ENCODE results near the gene MTUS2. TPM values are rescaled to one million over a fixed set of nuclear protein-coding genes. Genes with fewer than 3 reads are reported as not detected.

MTUS2 gene
- total and polyA plus RNA-seq, 10 of the 15 experiments (the other 5 are each of a cell fraction or from before 2014, with no cell fraction given) = under 0.01 to 0.05 (median 0.02) TPM; not detected in 6

DNA sequence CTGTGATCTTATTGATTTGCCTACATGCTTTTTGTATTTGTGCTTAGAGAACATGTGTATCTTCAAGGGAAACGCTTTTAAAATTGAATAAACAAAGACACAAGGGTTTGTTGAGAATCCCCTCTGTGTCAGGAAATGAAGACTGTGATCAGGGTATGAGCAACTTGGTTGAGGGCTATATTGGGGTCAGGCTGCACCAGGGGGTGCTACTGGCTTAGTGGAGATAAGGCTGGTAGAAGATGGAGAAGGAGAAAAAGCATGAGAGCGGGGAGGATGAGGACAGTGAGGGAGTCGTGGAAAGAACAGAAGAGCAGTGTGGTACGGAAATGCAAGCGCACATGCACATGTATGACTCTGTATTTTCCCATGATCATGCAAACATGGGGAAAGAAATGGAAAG, 201.6 kb downstream of the MTUS2 start:
- no peak overlapping the region for H3K9ac ChIP-seq (ENCODE audit: control insufficient read depth, insufficient read depth, low read length)
- FAIRE-seq (no peak), ATAC-seq (no peak), DNase-seq (ENCODE audit: low read depth, low spot score) (no peak)
- no peak overlapping the region for H3K4me2 ChIP-seq (ENCODE audit: control insufficient read depth, insufficient read depth)
- SMC1A ChIA-PET (ENCODE audit: uncharacterized antibody, unreplicated experiment) = no interaction called here
- intact Hi-C loops (cut with micrococcal nuclease; ENCODE audit: unreplicated experiment) (no loop called here), in situ Hi-C loops (cut with MboI) (no loop called here)
- H4K20me1 ChIP-seq (ENCODE audit: control insufficient read depth, insufficient read depth) = no peaks in the 10 kb centered on the region
- POLR2A ChIA-PET = no interaction called here
- H3K79me2 ChIP-seq (ENCODE audit: control insufficient read depth, insufficient read depth, low read length) = no peaks in the 10 kb centered on the region
- no peak overlapping the region for H3K27ac ChIP-seq (ENCODE audit: control insufficient read depth, insufficient read depth)
- CTCF ChIA-PET = no interaction called here
- no peaks in the 10 kb centered on the region; the same call in 2 of the 3 replicates for H3K9me3 ChIP-seq (replicated peaks; ENCODE audit: control insufficient read depth, insufficient read depth, low read length)
- no peaks in the 10 kb centered on the region for H3K27me3 ChIP-seq (replicated peaks in 1 of 2; ENCODE audit: control insufficient read depth in 2 of 2, insufficient read depth in 2 of 2, low read length in 1 of 2)
- no TSS peak for BruUV-seq (replicated peaks)
- WGBS (ENCODE audit: insufficient coverage, insufficient replicate concordance, low lambda C conversion rate, missing lambda C conversion rate) = 56% methylated on average over 5 of the region's 5 CpGs
- H3K4me3 ChIP-seq = no peak overlapping the region
- no peaks in the 10 kb centered on the region for H3K4me1 ChIP-seq (ENCODE audit: control insufficient read depth, insufficient read depth, low read length)
- no peak overlapping the region for H2AFZ ChIP-seq (ENCODE audit: control insufficient read depth, low read depth, low read length)
- RAD21 ChIA-PET (ENCODE audit: unreplicated experiment) = no interaction called here
- no peaks in the 10 kb centered on the region for H3K36me3 ChIP-seq (ENCODE audit: control insufficient read depth in 2 of 2, insufficient read depth in 2 of 2, low read length in 1 of 2)
- TF ChIP-seq POLR2A (IDR thresholded peaks at IDR 0.05; ENCODE audit: low read depth, low read length) = no peak
- no peak for TF ChIP-seq CHD1 (IDR thresholded peaks at IDR 0.05; ENCODE audit: low read depth, low read length)
- no peak for TF ChIP-seq FOXM1 (IDR thresholded peaks at IDR 0.05; ENCODE audit: low read depth, low read length)
- TF ChIP-seq, protein P1, sequence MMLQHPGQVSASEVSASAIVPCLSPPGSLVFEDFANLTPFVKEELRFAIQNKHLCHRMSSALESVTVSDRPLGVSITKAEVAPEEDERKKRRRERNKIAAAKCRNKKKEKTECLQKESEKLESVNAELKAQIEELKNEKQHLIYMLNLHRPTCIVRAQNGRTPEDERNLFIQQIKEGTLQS (IDR thresholded peaks at IDR 0.05; ENCODE audit: borderline replicate concordance, extremely low read depth, low read depth, low read length) = no peak
- no peak for TF ChIP-seq TAF1 (IDR thresholded peaks at IDR 0.05; ENCODE audit: borderline replicate concordance, low read depth, low read length)
- TF ChIP-seq, protein P2, sequence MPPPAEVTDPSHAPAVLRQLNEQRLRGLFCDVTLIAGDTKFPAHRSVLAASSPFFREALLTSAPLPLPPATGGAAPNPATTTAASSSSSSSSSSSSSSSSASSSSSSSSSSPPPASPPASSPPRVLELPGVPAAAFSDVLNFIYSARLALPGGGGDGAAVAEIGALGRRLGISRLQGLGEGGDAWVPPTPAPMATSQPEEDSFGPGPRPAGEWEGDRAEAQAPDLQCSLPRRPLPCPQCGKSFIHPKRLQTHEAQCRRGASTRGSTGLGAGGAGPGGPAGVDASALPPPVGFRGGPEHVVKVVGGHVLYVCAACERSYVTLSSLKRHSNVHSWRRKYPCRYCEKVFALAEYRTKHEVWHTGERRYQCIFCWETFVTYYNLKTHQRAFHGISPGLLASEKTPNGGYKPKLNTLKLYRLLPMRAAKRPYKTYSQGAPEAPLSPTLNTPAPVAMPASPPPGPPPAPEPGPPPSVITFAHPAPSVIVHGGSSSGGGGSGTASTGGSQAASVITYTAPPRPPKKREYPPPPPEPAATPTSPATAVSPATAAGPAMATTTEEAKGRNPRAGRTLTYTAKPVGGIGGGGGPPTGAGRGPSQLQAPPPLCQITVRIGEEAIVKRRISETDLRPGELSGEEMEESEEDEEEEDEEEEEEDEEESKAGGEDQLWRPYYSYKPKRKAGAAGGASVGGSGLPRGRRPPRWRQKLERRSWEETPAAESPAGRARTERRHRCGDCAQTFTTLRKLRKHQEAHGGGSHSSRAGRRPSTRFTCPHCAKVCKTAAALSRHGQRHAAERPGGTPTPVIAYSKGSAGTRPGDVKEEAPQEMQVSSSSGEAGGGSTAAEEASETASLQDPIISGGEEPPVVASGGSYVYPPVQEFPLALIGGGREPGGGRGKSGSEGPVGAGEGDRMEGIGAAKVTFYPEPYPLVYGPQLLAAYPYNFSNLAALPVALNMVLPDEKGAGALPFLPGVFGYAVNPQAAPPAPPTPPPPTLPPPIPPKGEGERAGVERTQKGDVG (CRISPR knock-in tag; IDR thresholded peaks at IDR 0.05) = no peak
- TF ChIP-seq, protein P3, sequence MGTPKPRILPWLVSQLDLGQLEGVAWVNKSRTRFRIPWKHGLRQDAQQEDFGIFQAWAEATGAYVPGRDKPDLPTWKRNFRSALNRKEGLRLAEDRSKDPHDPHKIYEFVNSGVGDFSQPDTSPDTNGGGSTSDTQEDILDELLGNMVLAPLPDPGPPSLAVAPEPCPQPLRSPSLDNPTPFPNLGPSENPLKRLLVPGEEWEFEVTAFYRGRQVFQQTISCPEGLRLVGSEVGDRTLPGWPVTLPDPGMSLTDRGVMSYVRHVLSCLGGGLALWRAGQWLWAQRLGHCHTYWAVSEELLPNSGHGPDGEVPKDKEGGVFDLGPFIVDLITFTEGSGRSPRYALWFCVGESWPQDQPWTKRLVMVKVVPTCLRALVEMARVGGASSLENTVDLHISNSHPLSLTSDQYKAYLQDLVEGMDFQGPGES (IDR thresholded peaks at IDR 0.05) = no peak
- no peak for TF ChIP-seq ZNF687 (IDR thresholded peaks at IDR 0.05)
- no peak for TF ChIP-seq HDGF (IDR thresholded peaks at IDR 0.05)
- no peak for TF ChIP-seq IRF4 (IDR thresholded peaks at IDR 0.05; ENCODE audit: low read depth, low read length)
- no peak for TF ChIP-seq ESRRA (IDR thresholded peaks at IDR 0.05; ENCODE audit: low read length)
- TF ChIP-seq SREBF2 (IDR thresholded peaks at IDR 0.05; ENCODE audit: low read length) = no peak
- no peak for TF ChIP-seq RFX5 (IDR thresholded peaks at IDR 0.05; ENCODE audit: low read depth, low read length)
- TF ChIP-seq STAT1 (conservative IDR thresholded peaks at IDR 0.05) = no peak
- TF ChIP-seq EP300 (IDR thresholded peaks at IDR 0.05; ENCODE audit: borderline replicate concordance in 1 of 2, control insufficient read depth in 1 of 2, low read depth in 2 of 2, low read length in 2 of 2) = no peak
- no peak for TF ChIP-seq MXI1 (IDR thresholded peaks at IDR 0.05; ENCODE audit: low read depth, low read length)
